Measurements from ENCODE around the gene PDE6C.

The PDE6C gene

GRCh38 chr10:93612311-93612710, at the start of gene PDE6C:
Gene PDE6C (plus strand): TSS chr10:93612537. CDS start chr10:93612726, 189 bp downstream.
- FAIRE-seq (no peak), DNase-seq (ENCODE audit: low spot score) (no peak)

GRCh38 chr10:93565446-93565845, 46.9 kb upstream of the PDE6C start:
- FAIRE-seq (no peak), DNase-seq (ENCODE audit: low spot score) (no peak)

- FAIRE-seq (no peak), DNase-seq (ENCODE audit: low spot score) (no peak)
Observed at GRCh38 chr10:93566435-93567276, 45.7 kb upstream of the PDE6C start, which contains the start of gene FFAR4. Gene FFAR4 (plus strand): TSS chr10:93566665. CDS start chr10:93566721, 56 bp downstream.

GRCh38 chr10:93567277-93568104, 44.8 kb upstream of the PDE6C start:
- no peak for FAIRE-seq
- no peak for DNase-seq (ENCODE audit: low spot score)

GRCh38 chr10:93568105-93568390, 44.3 kb upstream of the PDE6C start:
- FAIRE-seq: no peak
- no peak for DNase-seq (ENCODE audit: low spot score)

GRCh38 chr10:93570383-93570782, 42.0 kb upstream of the PDE6C start:
- no peak for DNase-seq (ENCODE audit: low spot score)
- FAIRE-seq: no peak

GRCh38 chr10:93572606-93573005, 39.7 kb upstream of the PDE6C start:
- no peak for FAIRE-seq
- DNase-seq (ENCODE audit: low spot score): no peak

- DNase-seq (ENCODE audit: low spot score): no peak
- no peak for FAIRE-seq
Observed at GRCh38 chr10:93573051-93573909, 39.1 kb upstream of the PDE6C start.

- DNase-seq (ENCODE audit: low spot score): no peak
- FAIRE-seq: no peak
Observed at GRCh38 chr10:93573924-93574323, 38.4 kb upstream of the PDE6C start.

- no peak for FAIRE-seq
Observed at GRCh38 chr10:93576888-93577287, 35.4 kb upstream of the PDE6C start.

GRCh38 chr10:93577565-93577964, 34.8 kb upstream of the PDE6C start:
- no peak for FAIRE-seq

More at GRCh38 chr10:93576888-93577287, 35.4 kb upstream of the PDE6C start:
- DNase-seq (ENCODE audit: low spot score): no peak

GRCh38 chr10:93579089-93579488, 33.2 kb upstream of the PDE6C start:
- FAIRE-seq (no peak), DNase-seq (ENCODE audit: low spot score) (peak; percentile 41)

More at GRCh38 chr10:93577565-93577964, 34.8 kb upstream of the PDE6C start:
- DNase-seq (ENCODE audit: low spot score): no peak

- FAIRE-seq: no peak
- no peak for DNase-seq (ENCODE audit: low spot score)
Observed at GRCh38 chr10:93579985-93580711, 32.2 kb upstream of the PDE6C start.

- DNase-seq (ENCODE audit: low spot score): no peak
- FAIRE-seq: no peak
Observed at GRCh38 chr10:93580828-93581227, 31.5 kb upstream of the PDE6C start.

GRCh38 chr10:93584445-93584844, 27.9 kb upstream of the PDE6C start:
- FAIRE-seq (no peak), DNase-seq (ENCODE audit: low spot score) (no peak)

- FAIRE-seq (no peak), DNase-seq (ENCODE audit: low spot score) (no peak)
Observed at GRCh38 chr10:93589648-93590562, 22.4 kb upstream of the PDE6C start.

- FAIRE-seq (no peak), DNase-seq (ENCODE audit: low spot score) (no peak)
Observed at GRCh38 chr10:93590638-93591037, 21.7 kb upstream of the PDE6C start.

GRCh38 chr10:93591065-93591808, 21.1 kb upstream of the PDE6C start:
- no peak for DNase-seq (ENCODE audit: low spot score)
- FAIRE-seq: no peak

GRCh38 chr10:93593254-93593653, 19.1 kb upstream of the PDE6C start:
- no peak for DNase-seq (ENCODE audit: low spot score)
- no peak for FAIRE-seq

Measured in RCC 7860 (cell line).